Astrocyte (in vitro differentiated cells and primary cell): ENCODE results near the gene DGUOK. TPM values are rescaled to one million over a fixed set of nuclear protein-coding genes. Genes with fewer than 3 reads are reported as not detected.
A peak's percentile ranks its signal among the peaks of the same experiment; 100 is the strongest.

Experiments
- DNase-seq: peaks from one replicate; pipeline ENCODE4 v3.0.0-alpha.2; 2010; ENCODE audit warnings: low read depth
- FAIRE-seq: peaks from 2 replicates; lab custom pipeline; 2011; peaks lifted over from hg19 to GRCh38; lab: Jason Lieb, UNC
- H2AFZ ChIP-seq: 2 replicates; pipeline ENCODE4 v1.6.0; 2012; ENCODE audit warnings: low read depth, low read length, inconsistent platforms
- H3K27ac ChIP-seq: 2 replicates; pipeline ENCODE4 v1.5.1; 2011; ENCODE audit warnings: low read depth, low read length, inconsistent platforms
- H3K27me3 ChIP-seq: 2 replicates; pipeline ENCODE4 v1.6.0; 2011; ENCODE audit warnings: low read length, inconsistent platforms; ENCODE audit not compliant: insufficient read depth
- H3K36me3 ChIP-seq: 2 replicates; pipeline ENCODE4 v1.5.1; 2011; ENCODE audit warnings: low read length, inconsistent platforms; ENCODE audit not compliant: insufficient read depth
- H3K4me1 ChIP-seq: 2 replicates; pipeline ENCODE4 v1.5.1; 2011; ENCODE audit warnings: low read length, inconsistent platforms; ENCODE audit not compliant: insufficient read depth
- H3K4me2 ChIP-seq: 2 replicates; pipeline ENCODE4 v1.6.0; 2012; ENCODE audit warnings: low read length, inconsistent platforms
- H3K4me3 ChIP-seq: 2 replicates; pipeline ENCODE4 v1.5.1; 2011; ENCODE audit warnings: low read depth, mild to moderate bottlenecking, low read length, inconsistent platforms; ENCODE audit not compliant: insufficient read depth
- H3K79me2 ChIP-seq: 2 replicates; pipeline ENCODE4 v1.6.0; 2012; ENCODE audit warnings: mild to moderate bottlenecking, low read length, inconsistent platforms; ENCODE audit not compliant: insufficient read depth
- H3K9ac ChIP-seq: 2 replicates; pipeline ENCODE4 v1.6.0; 2012; ENCODE audit warnings: mild to moderate bottlenecking, low read length, inconsistent platforms
- H3K9me3 ChIP-seq: 2 replicates; pipeline ENCODE4 v1.5.1; 2012; ENCODE audit warnings: low read depth, mild to moderate bottlenecking, low read length, inconsistent platforms; ENCODE audit not compliant: insufficient read depth
- H4K20me1 ChIP-seq: 2 replicates; pipeline ENCODE4 v1.6.0; 2012; ENCODE audit warnings: low read length, inconsistent platforms; ENCODE audit not compliant: insufficient read depth
- H3K27ac Mint-ChIP-seq: one replicate; pipeline ENCODE4 v1.8.0; 2021; ENCODE audit warnings: mild to moderate bottlenecking, mixed read lengths; ENCODE audit not compliant: unreplicated experiment
- H3K27me3 Mint-ChIP-seq: one replicate; pipeline ENCODE4 v1.8.0; 2021; ENCODE audit warnings: low read depth, mixed read lengths; ENCODE audit not compliant: unreplicated experiment
- H3K36me3 Mint-ChIP-seq: one replicate; pipeline ENCODE4 v1.8.0; 2021; ENCODE audit warnings: low read depth, mixed read lengths; ENCODE audit not compliant: unreplicated experiment
- H3K4me1 Mint-ChIP-seq: one replicate; pipeline ENCODE4 v1.8.0; 2021; ENCODE audit warnings: low read depth, mixed read lengths; ENCODE audit not compliant: unreplicated experiment
- H3K4me3 Mint-ChIP-seq: one replicate; pipeline ENCODE4 v1.8.0; 2021; ENCODE audit warnings: mild to moderate bottlenecking, moderate library complexity, mixed read lengths; ENCODE audit not compliant: unreplicated experiment
- H3K9me3 Mint-ChIP-seq: one replicate; pipeline ENCODE4 v1.8.0; 2021; ENCODE audit warnings: mild to moderate bottlenecking, mixed read lengths; ENCODE audit not compliant: unreplicated experiment
- EZH2 ChIP-seq: IDR thresholded peaks from 2 replicates; pipeline ENCODE4 v1.6.1; 2012; ENCODE audit warnings: mild to moderate bottlenecking, low read length, inconsistent platforms; ENCODE audit not compliant: insufficient read depth
- total RNA-seq: library from RNA; stranded (reverse); gene quantifications from 2 replicates; pipeline ENCODE4 v1.2.1, GENCODE V29; 2021
- TF ChIP-seq, protein P1 (sequence below): IDR thresholded peaks from 2 replicates; pipeline ENCODE4 v1.5.1; 2011; ENCODE audit warnings: low read depth, mild to moderate bottlenecking, inconsistent platforms, low read length, moderate library complexity; ENCODE audit not compliant: insufficient read depth

Gene DGUOK
- total RNA-seq, 1 donor from 2014 or later, result 84.8 TPM

DNA sequence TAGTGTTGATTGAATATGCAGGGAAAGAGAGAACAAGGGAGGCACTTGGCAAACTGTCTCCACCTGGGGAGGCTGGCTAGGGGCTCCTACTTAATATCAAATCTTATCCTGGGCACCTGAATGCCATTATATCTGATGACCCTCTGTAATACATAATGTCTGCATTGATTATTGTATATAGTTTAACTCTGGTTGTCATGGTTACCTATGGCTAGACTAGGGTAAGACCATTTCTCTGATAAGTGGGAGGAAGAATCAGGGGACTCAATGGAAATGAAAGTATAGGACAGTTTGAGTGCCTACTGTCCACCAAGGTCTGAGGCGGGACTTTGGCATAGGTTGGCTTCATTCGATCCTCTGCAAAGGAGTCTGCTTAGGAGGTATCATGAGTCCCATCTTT lies 50.8 kb downstream of the DGUOK start:
- no peak overlapping the region for H2AFZ ChIP-seq
- no peak for TF ChIP-seq EZH2
- TF ChIP-seq, protein P1, sequence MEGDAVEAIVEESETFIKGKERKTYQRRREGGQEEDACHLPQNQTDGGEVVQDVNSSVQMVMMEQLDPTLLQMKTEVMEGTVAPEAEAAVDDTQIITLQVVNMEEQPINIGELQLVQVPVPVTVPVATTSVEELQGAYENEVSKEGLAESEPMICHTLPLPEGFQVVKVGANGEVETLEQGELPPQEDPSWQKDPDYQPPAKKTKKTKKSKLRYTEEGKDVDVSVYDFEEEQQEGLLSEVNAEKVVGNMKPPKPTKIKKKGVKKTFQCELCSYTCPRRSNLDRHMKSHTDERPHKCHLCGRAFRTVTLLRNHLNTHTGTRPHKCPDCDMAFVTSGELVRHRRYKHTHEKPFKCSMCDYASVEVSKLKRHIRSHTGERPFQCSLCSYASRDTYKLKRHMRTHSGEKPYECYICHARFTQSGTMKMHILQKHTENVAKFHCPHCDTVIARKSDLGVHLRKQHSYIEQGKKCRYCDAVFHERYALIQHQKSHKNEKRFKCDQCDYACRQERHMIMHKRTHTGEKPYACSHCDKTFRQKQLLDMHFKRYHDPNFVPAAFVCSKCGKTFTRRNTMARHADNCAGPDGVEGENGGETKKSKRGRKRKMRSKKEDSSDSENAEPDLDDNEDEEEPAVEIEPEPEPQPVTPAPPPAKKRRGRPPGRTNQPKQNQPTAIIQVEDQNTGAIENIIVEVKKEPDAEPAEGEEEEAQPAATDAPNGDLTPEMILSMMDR, result no peak
- no peaks in the 10 kb centered on the region for H3K36me3 Mint-ChIP-seq
- no peaks in the 10 kb centered on the region for H3K9me3 Mint-ChIP-seq
- H3K27me3 ChIP-seq, result peaks cover 5% of the 10 kb centered on the region
- H3K27ac ChIP-seq, result no peak overlapping the region
- DNase-seq (no peak), FAIRE-seq (no peak)
- H3K79me2 ChIP-seq, result no peaks in the 10 kb centered on the region
- H3K9me3 ChIP-seq, result no peaks in the 10 kb centered on the region
- peaks cover 27% of the 10 kb centered on the region for H3K27me3 Mint-ChIP-seq
- H3K9ac ChIP-seq, result no peak overlapping the region
- peak overlapping the region; percentile 80 for H3K27ac Mint-ChIP-seq
- no peaks in the 10 kb centered on the region for H3K36me3 ChIP-seq
- H3K4me1 Mint-ChIP-seq, result peaks cover 23% of the 10 kb centered on the region
- H3K4me1 ChIP-seq, result peaks cover 19% of the 10 kb centered on the region
- no peak overlapping the region for H3K4me3 ChIP-seq
- no peak overlapping the region for H3K4me2 ChIP-seq
- no peak overlapping the region for H3K4me3 Mint-ChIP-seq
- no peaks in the 10 kb centered on the region for H4K20me1 ChIP-seq

DNA sequence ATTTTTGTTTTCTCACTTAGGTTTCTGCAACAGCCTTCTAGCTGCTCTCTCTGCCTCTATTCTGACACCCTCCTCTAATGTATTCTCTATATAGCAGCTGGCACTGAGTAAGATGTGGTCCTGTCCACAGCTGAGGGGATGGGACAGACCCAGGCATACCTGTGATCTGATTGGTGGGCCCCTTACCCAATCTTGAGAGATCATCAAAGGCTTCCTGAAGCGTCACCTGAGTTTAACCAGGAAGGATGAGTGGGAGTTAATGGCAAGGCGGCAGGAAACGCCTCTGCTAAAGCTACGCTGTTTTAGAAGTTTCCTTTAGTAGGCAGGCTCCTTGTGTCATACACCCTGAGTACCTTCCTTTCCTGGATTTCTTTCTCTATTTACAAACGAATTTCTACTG lies 52.3 kb downstream of the DGUOK start:
- Histone ChIP-seq H3K4me3 (no peak overlapping the region), H3K9me3 (no peaks in the 10 kb centered on the region), H3K4me2 (no peak overlapping the region), H4K20me1 (no peaks in the 10 kb centered on the region), H2AFZ (no peak overlapping the region), H3K4me1 (peaks cover 20% of the 10 kb centered on the region), H3K79me2 (no peaks in the 10 kb centered on the region), H3K27ac (no peak overlapping the region), H3K9ac (no peak overlapping the region), H3K27me3 (peaks cover 8% of the 10 kb centered on the region), H3K36me3 (no peaks in the 10 kb centered on the region)
- H3K36me3 Mint-ChIP-seq, result no peaks in the 10 kb centered on the region
- no peak overlapping the region for H3K4me3 Mint-ChIP-seq
- DNase-seq (no peak), FAIRE-seq (no peak)
- H3K27ac Mint-ChIP-seq, result peak overlapping the region; percentile 13
- H3K9me3 Mint-ChIP-seq, result no peaks in the 10 kb centered on the region
- TF ChIP-seq EZH2, result no peak
- TF ChIP-seq, protein P1, result no peak
- H3K27me3 Mint-ChIP-seq, result peaks cover 27% of the 10 kb centered on the region
- H3K4me1 Mint-ChIP-seq, result peaks cover 25% of the 10 kb centered on the region

DNA sequence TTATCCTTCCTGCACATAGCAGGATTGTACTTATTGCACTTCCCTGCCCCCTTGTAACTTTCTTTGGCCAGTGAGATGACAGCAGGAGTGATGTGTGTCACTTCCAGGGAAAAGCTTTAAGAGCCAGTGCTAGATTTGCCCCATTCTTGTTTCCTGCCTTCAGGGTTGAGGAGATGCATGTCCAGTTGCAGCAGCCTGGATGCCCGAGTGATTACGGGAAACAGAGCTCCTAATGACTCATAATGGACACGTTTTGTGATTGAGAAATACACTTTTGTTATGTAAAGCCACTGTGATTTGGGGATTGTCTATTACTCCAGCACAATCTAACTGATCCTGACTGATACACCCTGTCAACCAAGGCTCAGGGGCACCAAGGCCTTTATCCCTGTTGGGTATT lies 53.0 kb downstream of the DGUOK start:
- H3K4me2 ChIP-seq, result peak overlapping the region; percentile 17
- Mint-ChIP-seq H3K36me3 (no peaks in the 10 kb centered on the region), H3K27me3 (peaks cover 27% of the 10 kb centered on the region), H3K4me3 (no peak overlapping the region), H3K27ac (no peak overlapping the region), H3K4me1 (peaks cover 25% of the 10 kb centered on the region), H3K9me3 (no peaks in the 10 kb centered on the region)
- H3K27ac ChIP-seq, result no peak overlapping the region
- H3K9ac ChIP-seq, result no peak overlapping the region
- H4K20me1 ChIP-seq, result no peaks in the 10 kb centered on the region
- no peaks in the 10 kb centered on the region for H3K79me2 ChIP-seq
- no peaks in the 10 kb centered on the region for H3K9me3 ChIP-seq
- no peak for FAIRE-seq
- no peak for TF ChIP-seq EZH2
- TF ChIP-seq, protein P1, result no peak
- peaks cover 24% of the 10 kb centered on the region for H3K4me1 ChIP-seq
- H2AFZ ChIP-seq, result no peak overlapping the region
- no peak overlapping the region for H3K4me3 ChIP-seq
- no peaks in the 10 kb centered on the region for H3K36me3 ChIP-seq
- H3K27me3 ChIP-seq, result peaks cover 8% of the 10 kb centered on the region
- DNase-seq, result peak; percentile 77
